CD4-positive, alpha-beta memory T cell (primary cell): ENCODE measurements around the gene CAV3. TPM values are rescaled to one million over a fixed set of nuclear protein-coding genes. Genes with fewer than 3 reads are reported as not detected.

Source experiments
- CTCF ChIA-PET: fragments of 350-600 bp; sonication (Branson Sonifier 250); formaldehyde crosslinking; loops from one replicate; lab custom pipeline; 2021; ENCODE audit warnings: inconsistent platforms; ENCODE audit not compliant: partially characterized antibody; lab: Charles Lee
- POLR2A ChIA-PET: fragments of 350-600 bp; sonication (Branson Sonifier 250); formaldehyde crosslinking; loops from one replicate; lab custom pipeline; 2021; ENCODE audit not compliant: partially characterized antibody; lab: Charles Lee
- DNase-seq, 5 donors: peaks; one replicate each; pipeline versions ENCODE4 v3.0.0 to v3.0.0-alpha.2; 2020 to 2022; ENCODE audit warnings: mixed read lengths in 1 of 5
- H3K27ac ChIP-seq: one replicate; pipeline ENCODE4 v1.7.0; 2013; ENCODE audit warnings: low read depth, low read length
- H3K27me3 ChIP-seq: 2 replicates; pipeline ENCODE4 v1.7.0; 2013; ENCODE audit warnings: mild to moderate bottlenecking, low read length, moderate library complexity; ENCODE audit not compliant: insufficient read depth
- H3K36me3 ChIP-seq: 2 replicates; pipeline ENCODE4 v1.7.0; 2013; ENCODE audit warnings: mild to moderate bottlenecking, low read length, moderate library complexity; ENCODE audit not compliant: insufficient read depth
- H3K4me1 ChIP-seq: 2 replicates; pipeline ENCODE4 v1.7.0; 2013; ENCODE audit warnings: mild to moderate bottlenecking, low read length, moderate library complexity; ENCODE audit not compliant: insufficient read depth
- H3K4me3 ChIP-seq, 2 donors: one replicate each; pipeline ENCODE4 v1.7.0; 2013; ENCODE audit warnings: low read length in 2 of 2, mild to moderate bottlenecking in 1 of 2
- H3K9me3 ChIP-seq, 2 donors: one replicate each; pipeline ENCODE4 v1.7.0; 2013; ENCODE audit warnings: low read length in 2 of 2, control low read depth in 1 of 2; ENCODE audit not compliant: control insufficient read depth in 1 of 2
- H3K27ac Mint-ChIP-seq, 7 donors: one replicate each; pipeline ENCODE4 v1.8.0; 2020 to 2021; ENCODE audit warnings: mixed read lengths in 7 of 7, mild to moderate bottlenecking in 6 of 7, inconsistent platforms in 3 of 7, moderate library complexity in 3 of 7
- H3K27me3 Mint-ChIP-seq, 2 donors: one replicate each; pipeline ENCODE4 v1.8.0; 2020 to 2021; ENCODE audit warnings: mixed read lengths in 2 of 2
- H3K36me3 Mint-ChIP-seq, 2 donors: one replicate each; pipeline ENCODE4 v1.8.0; 2020 to 2021; ENCODE audit warnings: mixed read lengths in 2 of 2, inconsistent platforms in 1 of 2, mild to moderate bottlenecking in 1 of 2
- H3K4me1 Mint-ChIP-seq, 4 donors: one replicate each; pipeline ENCODE4 v1.8.0; 2020 to 2021; ENCODE audit warnings: mixed read lengths in 4 of 4, mild to moderate bottlenecking in 1 of 4
- H3K4me3 Mint-ChIP-seq, 8 donors: one replicate each; pipeline ENCODE4 v1.8.0; 2020 to 2021; ENCODE audit warnings: mixed read lengths in 8 of 8, mild to moderate bottlenecking in 7 of 8, moderate library complexity in 6 of 8, inconsistent platforms in 3 of 8
- H3K9me3 Mint-ChIP-seq, 8 donors: one replicate each; pipeline ENCODE4 v1.8.0; 2020 to 2021; ENCODE audit warnings: mixed read lengths in 8 of 8, mild to moderate bottlenecking in 5 of 8, inconsistent platforms in 3 of 8, moderate library complexity in 1 of 8
- intact Hi-C: fragments of 100-400 bp; cut with micrococcal nuclease; formaldehyde crosslinking; loops from one replicate; pipeline ENCODE4 v1.15.1; 2023
- polyA plus RNA-seq, 2 donors: library from polyadenylated mRNA; unstranded; fragments of 300-500 nt; fragmentation: Illumina TruSeq; gene quantifications; one replicate each; pipeline ENCODE4 v1.2.3, GENCODE V29; 2021
- total RNA-seq, 2 experiments: library from RNA; stranded (reverse); gene quantifications; one replicate each; pipeline ENCODE4 v1.2.3, GENCODE V29; 2021

Gene CAV3
- total and polyA plus RNA-seq, 4 experiments from 2014 or later, result not detected

DNA sequence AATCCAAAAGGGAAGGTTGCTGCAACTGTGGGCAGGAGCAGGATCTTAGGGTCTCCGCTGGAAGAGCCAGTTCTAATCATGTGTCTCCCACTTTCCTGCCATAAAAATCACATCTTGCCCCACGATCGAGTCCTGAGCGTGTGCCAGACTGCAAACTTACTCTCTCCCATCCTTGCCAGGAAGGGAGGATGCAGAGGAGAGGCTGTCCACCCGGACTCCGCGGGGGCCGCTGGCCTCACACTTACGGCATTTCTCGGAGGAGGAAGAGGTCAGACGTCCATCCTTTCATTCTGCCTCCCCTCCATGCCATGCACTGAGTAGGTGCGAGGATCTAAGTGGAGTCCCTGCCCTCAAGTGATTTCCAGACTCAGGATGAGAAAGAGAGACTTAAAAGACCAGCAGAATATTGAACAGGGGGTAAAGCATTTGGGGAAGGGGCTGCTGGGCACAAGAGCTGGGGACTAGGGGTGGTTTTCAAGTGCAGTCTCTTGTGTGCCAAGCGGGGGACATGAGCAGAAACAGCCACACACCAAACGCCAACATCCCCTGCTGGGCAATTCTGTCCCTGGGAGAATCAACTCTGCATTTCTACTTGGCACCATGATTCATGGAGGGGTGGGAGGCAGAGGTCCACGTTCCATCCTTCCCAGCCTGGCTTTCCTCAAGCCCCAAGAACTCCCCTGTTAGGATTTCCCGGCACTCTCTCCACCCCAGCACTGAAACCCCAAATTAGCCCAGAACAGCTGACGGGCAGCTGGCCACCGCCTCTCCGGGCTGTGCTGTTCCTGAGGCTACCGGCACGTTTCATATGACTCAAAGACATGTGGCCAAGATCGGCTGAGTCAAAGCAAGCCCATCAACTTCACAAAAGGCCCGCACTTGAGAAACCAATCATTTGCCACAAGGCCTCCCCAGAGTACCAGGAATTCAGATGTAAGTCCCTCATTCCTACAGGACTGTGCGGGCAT is 24.2 kb downstream of the CAV3 start:
- Mint-ChIP-seq H3K9me3 (peaks cover 0 to 2% (median 0%) of the 10 kb centered on the region in 8 donors), H3K36me3 (no peaks in the 10 kb centered on the region), H3K27ac (no peak overlapping the region), H3K4me3 (no peak overlapping the region), H3K4me1 (no peaks in the 10 kb centered on the region), H3K27me3 (peaks cover 0 to 3% of the 10 kb centered on the region in 2 donors)
- Histone ChIP-seq H3K9me3 (no peaks in the 10 kb centered on the region), H3K4me1 (no peaks in the 10 kb centered on the region), H3K4me3 (no peak overlapping the region), H3K27ac (no peak overlapping the region), H3K27me3 (no peaks in the 10 kb centered on the region), H3K36me3 (no peaks in the 10 kb centered on the region)
- CTCF ChIA-PET, result no interaction called here
- POLR2A ChIA-PET, result no interaction called here
- intact Hi-C loops, result no loop called here
- no peak for DNase-seq

GRCh38 chr3:8759038-8759707 is 25.6 kb downstream of the CAV3 start:
- Histone ChIP-seq H3K27ac (no peak overlapping the region), H3K27me3 (no peaks in the 10 kb centered on the region), H3K9me3 (no peaks in the 10 kb centered on the region), H3K4me3 (no peak overlapping the region), H3K36me3 (no peaks in the 10 kb centered on the region), H3K4me1 (no peaks in the 10 kb centered on the region)
- H3K4me1 Mint-ChIP-seq, result no peaks in the 10 kb centered on the region
- peaks cover 0 to 6% of the 10 kb centered on the region in 2 donors for H3K27me3 Mint-ChIP-seq
- intact Hi-C loops, result no loop called here
- ChIA-PET CTCF (interaction anchor here (1.2 kb wide), 1 partner anchor 10 kb away, joined by 11 read pairs; the partner anchor contains the start of gene OXTR), POLR2A (no interaction called here)
- H3K4me3 Mint-ChIP-seq, result no peak overlapping the region
- H3K36me3 Mint-ChIP-seq, result no peaks in the 10 kb centered on the region
- DNase-seq, result no peak
- no peak overlapping the region for H3K27ac Mint-ChIP-seq
- H3K9me3 Mint-ChIP-seq, result peaks cover 0 to 1% (median 0%) of the 10 kb centered on the region in 8 donors

- Histone ChIP-seq H3K4me1 (no peaks in the 10 kb centered on the region), H3K27me3 (no peaks in the 10 kb centered on the region), H3K27ac (no peak overlapping the region), H3K9me3 (no peaks in the 10 kb centered on the region), H3K36me3 (no peaks in the 10 kb centered on the region), H3K4me3 (no peak overlapping the region)
- ChIA-PET CTCF (no interaction called here), POLR2A (no interaction called here)
- Mint-ChIP-seq H3K9me3 (peaks cover 0 to 1% (median 0%) of the 10 kb centered on the region in 8 donors), H3K4me1 (no peaks in the 10 kb centered on the region), H3K27ac (no peak overlapping the region), H3K36me3 (no peaks in the 10 kb centered on the region), H3K27me3 (peaks cover 1 to 6% of the 10 kb centered on the region in 2 donors), H3K4me3 (no peak overlapping the region)
- intact Hi-C loops, result no loop called here
- DNase-seq, result no peak
These were observed 26.5 kb downstream of the CAV3 start for GRCh38 chr3:8760091-8760490.

DNA sequence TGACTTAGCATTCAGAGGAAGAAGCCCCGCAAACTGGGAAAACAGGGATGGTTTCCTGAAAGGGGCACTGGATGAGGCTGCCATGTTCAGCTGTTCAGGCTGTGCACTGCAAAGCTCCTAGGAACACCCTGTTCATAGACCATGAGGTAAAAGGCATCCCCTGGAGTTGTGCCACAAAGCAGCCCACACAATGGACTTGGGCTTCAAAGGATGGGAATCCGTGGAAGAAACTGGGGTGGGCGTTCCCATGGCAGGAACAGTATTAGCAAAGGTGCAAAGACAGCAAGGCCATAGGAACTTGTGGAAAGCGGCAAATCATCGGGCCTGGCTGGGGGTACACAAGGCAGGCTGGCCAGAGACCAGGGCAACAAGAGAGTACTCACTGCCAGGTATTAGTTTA is 26.9 kb downstream of the CAV3 start:
- DNase-seq, result no peak
- H3K36me3 ChIP-seq, result no peaks in the 10 kb centered on the region
- H3K36me3 Mint-ChIP-seq, result no peaks in the 10 kb centered on the region
- ChIA-PET CTCF (no interaction called here), POLR2A (no interaction called here)
- peaks cover 0 to 1% (median 0%) of the 10 kb centered on the region in 8 donors for H3K9me3 Mint-ChIP-seq
- H3K27ac ChIP-seq, result no peak overlapping the region
- no peak overlapping the region for H3K27ac Mint-ChIP-seq
- H3K4me1 Mint-ChIP-seq, result no peaks in the 10 kb centered on the region
- H3K4me1 ChIP-seq, result no peaks in the 10 kb centered on the region
- H3K4me3 Mint-ChIP-seq, result no peak overlapping the region
- H3K9me3 ChIP-seq, result no peaks in the 10 kb centered on the region
- H3K27me3 Mint-ChIP-seq, result peaks cover 1 to 6% of the 10 kb centered on the region in 2 donors
- intact Hi-C loops, result no loop called here
- H3K27me3 ChIP-seq, result no peaks in the 10 kb centered on the region
- H3K4me3 ChIP-seq, result no peak overlapping the region

GRCh38 chr3:8761866-8762265 is 28.3 kb downstream of the CAV3 start:
- DNase-seq, result no peak

GRCh38 chr3:8762607-8763377 is 29.2 kb downstream of the CAV3 start:
- DNase-seq, result no peak
- Mint-ChIP-seq H3K36me3 (no peaks in the 10 kb centered on the region), H3K9me3 (peaks cover 0 to 1% (median 0%) of the 10 kb centered on the region in 8 donors), H3K27ac (no peak overlapping the region), H3K4me3 (no peak overlapping the region), H3K4me1 (no peaks in the 10 kb centered on the region), H3K27me3 (peaks cover 3 to 5% of the 10 kb centered on the region in 2 donors)
- ChIA-PET POLR2A (no interaction called here), CTCF (interaction anchor here (1.0 kb wide), 2 partner anchors 8 to 18 kb away, joined by 3 read pairs; no protein-coding TSS in a partner anchor)
- Histone ChIP-seq H3K4me3 (no peak overlapping the region), H3K4me1 (no peaks in the 10 kb centered on the region), H3K9me3 (no peaks in the 10 kb centered on the region), H3K36me3 (no peaks in the 10 kb centered on the region), H3K27me3 (no peaks in the 10 kb centered on the region), H3K27ac (no peak overlapping the region)
- intact Hi-C loops, result no loop called here

More at GRCh38 chr3:8761866-8762265, 28.3 kb downstream of the CAV3 start:
- Histone ChIP-seq H3K4me3 (no peak overlapping the region), H3K9me3 (no peaks in the 10 kb centered on the region), H3K36me3 (no peaks in the 10 kb centered on the region), H3K4me1 (no peaks in the 10 kb centered on the region), H3K27ac (no peak overlapping the region), H3K27me3 (no peaks in the 10 kb centered on the region)
- peaks cover 3 to 5% of the 10 kb centered on the region in 2 donors for H3K27me3 Mint-ChIP-seq
- intact Hi-C loops, result no loop called here
- no peaks in the 10 kb centered on the region for H3K36me3 Mint-ChIP-seq
- peaks cover 0 to 1% (median 0%) of the 10 kb centered on the region in 8 donors for H3K9me3 Mint-ChIP-seq
- ChIA-PET POLR2A (no interaction called here), CTCF (interaction anchor here (1.0 kb wide), 1 partner anchor 9 kb away, joined by 3 read pairs; no protein-coding TSS in a partner anchor)
- H3K4me1 Mint-ChIP-seq, result no peaks in the 10 kb centered on the region
- no peak overlapping the region for H3K4me3 Mint-ChIP-seq
- no peak overlapping the region for H3K27ac Mint-ChIP-seq
